Fibroblast of mammary gland (primary cell): ENCODE data around the gene SYT7.

ENCODE experiments used
- DNase-seq: peaks from one replicate; pipeline ENCODE4 v3.0.0-alpha.2; 2010; ENCODE audit warnings: low read depth
- H3K4me3 ChIP-seq: 2 replicates; pipeline ENCODE4 v1.5.1; 2011; ENCODE audit warnings: low read depth, mild to moderate bottlenecking, low read length, moderate library complexity; ENCODE audit not compliant: control insufficient read depth
- TF ChIP-seq, protein P1 (sequence below): conservative IDR thresholded peaks from 2 replicates; pipeline ENCODE4 v1.5.1; 2011; ENCODE audit warnings: low read depth, low read length, inconsistent platforms; ENCODE audit not compliant: control insufficient read depth, insufficient read depth

SYT7 gene

DNA sequence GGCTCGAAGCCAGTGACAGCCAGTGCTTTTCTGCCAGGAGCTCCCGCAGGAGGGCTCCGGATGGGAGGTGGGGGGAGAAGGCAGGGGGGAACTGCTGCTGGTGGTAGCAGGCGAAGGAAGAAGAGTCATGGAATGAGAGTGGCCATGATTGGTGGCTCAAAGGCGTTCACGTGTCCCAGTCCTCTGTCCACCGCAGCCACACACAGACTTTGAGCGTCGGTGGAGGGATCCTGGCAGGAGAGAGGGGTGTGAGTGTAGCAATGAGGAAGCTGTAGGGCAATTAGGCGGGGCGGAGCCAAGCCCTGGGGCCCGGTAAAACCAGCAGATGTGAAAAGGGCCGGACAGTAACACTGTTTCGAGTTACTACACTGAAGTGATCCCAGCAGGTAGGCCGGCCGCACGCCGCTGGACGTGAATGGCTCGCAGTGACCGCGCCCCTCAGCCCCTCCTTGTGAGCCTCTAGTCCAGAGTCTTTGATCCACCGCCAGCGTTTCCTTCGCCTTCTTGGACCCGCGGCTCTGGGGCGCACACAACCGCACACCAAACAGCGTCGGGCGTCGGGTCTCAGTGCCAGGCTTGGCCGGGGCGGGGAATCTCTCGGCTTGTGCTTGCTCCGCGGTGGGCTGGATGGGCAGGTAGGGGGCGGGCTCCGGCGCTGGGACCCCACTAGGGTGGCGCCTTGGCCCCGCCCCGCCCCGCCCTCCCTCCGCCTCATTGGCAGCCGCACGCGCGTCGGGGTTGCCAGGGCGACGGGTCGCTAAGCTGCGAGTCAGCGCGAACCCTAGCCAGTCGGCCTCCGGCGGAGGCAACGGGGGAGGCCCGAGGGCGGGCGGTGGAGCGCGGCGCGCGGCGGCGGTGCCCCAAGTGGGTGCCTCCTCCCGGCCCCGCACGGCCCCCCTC, 72.7 kb downstream of the SYT7 start, which contains the start of gene LRRC10B:
TSS of gene LRRC10B (plus strand) at position 788 of the 900 bp plus-strand sequence. CDS start 250 bp downstream, outside the sequence.
- no peak within 1 kb of the TSS for H3K4me3 ChIP-seq
- TF ChIP-seq, protein P1, sequence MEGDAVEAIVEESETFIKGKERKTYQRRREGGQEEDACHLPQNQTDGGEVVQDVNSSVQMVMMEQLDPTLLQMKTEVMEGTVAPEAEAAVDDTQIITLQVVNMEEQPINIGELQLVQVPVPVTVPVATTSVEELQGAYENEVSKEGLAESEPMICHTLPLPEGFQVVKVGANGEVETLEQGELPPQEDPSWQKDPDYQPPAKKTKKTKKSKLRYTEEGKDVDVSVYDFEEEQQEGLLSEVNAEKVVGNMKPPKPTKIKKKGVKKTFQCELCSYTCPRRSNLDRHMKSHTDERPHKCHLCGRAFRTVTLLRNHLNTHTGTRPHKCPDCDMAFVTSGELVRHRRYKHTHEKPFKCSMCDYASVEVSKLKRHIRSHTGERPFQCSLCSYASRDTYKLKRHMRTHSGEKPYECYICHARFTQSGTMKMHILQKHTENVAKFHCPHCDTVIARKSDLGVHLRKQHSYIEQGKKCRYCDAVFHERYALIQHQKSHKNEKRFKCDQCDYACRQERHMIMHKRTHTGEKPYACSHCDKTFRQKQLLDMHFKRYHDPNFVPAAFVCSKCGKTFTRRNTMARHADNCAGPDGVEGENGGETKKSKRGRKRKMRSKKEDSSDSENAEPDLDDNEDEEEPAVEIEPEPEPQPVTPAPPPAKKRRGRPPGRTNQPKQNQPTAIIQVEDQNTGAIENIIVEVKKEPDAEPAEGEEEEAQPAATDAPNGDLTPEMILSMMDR, result no peak
- DNase-seq, result no peak

DNA sequence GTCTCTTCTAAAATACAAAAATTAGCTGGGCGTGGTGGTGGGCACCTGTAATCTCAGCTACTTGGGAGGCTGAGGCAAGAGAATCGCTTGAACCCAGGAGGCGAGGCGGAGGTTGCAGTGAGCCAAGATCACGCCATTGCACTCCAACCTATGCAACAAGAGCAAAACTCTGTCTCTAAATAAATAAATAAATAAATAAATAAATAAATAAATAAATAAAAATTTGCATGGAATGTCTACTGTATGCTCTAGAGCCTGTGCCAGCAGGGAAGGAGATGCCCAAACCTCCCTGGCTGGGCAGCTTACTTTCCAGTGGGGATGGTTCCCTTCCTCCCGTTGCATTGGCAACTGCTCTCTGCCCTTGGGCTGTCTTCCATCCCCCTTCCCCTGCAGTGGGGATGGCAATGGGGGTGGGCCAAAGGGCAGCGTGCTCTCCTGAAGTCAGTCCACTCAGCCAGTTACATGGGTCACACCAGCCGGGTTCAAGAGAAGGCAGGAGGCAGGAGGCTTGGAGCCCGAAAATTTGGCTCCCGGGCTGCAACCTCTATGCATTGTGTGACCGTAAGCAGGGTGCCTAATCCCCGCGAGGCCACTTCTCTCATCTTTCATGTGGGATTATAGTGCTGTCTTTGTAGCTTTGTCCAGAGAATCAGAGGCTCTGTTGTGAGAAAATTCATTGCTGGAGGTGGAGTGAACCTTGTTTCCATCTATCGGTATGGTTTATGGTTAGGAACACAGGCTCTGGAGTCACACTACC, 73.7 kb downstream of the SYT7 start:
- no peak for DNase-seq
- H3K4me3 ChIP-seq, result no peak overlapping the region
- TF ChIP-seq, protein P1, result no peak

DNA sequence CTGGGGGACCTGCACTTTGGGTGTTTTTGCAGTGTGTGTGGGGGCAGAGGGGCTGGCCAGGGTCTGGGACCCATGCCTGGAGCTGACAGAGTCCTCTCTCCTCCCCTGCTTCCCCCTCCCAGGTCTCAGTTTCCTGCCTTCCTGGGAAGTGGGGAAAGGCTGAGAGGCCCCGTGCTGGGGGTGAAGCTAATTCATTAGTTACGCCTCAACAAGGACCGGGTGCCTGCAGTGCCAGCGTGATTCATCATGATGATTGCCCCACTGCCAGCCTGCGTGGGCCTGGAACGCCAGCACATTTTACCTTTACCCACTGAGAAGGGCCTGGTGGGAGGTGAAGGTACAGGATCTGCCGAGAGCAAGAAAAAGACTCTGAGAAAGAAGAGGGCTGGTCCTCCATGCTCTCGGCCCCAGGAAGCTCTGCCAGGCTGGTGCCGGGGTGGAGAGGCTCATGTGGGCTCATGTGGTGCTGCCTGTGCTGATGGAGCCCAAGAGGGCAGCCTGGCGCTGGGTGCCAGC, 75.2 kb downstream of the SYT7 start:
- TF ChIP-seq, protein P1, result no peak
- no peak for DNase-seq
- H3K4me3 ChIP-seq, result no peak overlapping the region

DNA sequence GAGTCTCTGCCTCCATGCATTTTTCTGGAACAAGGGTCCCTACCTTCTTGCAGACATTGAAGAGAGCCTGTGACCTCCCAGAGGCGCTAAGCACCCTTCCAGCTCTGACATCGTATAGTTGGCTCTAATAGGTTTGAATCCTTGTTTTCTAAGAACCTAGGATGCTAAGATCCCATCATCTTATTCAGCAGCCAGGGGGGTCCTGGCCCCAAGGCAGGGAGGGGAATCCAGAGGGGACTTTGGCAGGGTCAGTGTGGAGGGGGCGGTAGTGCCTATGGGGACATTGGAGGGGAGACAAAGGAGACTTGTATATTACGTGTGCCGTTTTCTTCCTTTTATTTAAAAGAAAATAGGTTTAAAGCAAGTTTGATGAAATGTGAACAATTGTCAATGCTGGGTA, 75.8 kb downstream of the SYT7 start:
- H3K4me3 ChIP-seq, result no peak overlapping the region
- TF ChIP-seq, protein P1, result no peak
- no peak for DNase-seq

DNA sequence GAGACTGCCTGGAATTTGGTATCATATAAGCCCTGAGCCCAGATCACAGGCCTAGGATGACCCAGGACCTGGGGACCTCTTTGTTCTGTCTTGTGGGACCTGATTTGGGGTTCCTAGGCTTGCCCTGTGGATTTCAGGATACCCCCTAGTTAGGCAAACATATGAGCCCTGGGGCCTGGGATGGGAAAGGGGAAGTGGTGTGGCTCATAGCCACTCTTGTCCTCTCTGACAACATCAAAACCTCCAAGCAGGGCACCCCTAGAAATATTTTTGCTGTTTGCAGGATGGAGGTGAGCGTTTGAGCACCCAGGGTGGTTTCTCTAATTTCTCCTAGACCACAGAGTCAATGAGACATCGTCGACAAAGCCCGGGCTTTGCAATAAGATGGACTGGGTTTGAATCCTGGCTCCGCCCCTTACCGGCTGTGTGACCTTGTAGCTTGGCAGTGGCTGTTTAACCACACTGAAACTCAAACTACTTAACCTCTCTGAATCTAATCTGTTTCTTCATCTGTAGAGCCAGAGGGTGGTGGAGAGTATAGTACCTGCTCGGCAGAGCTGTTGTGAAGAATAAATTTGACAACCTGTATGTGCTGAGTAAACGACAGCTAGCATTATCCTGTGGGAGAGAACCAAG, 77.6 kb downstream of the SYT7 start:
- H3K4me3 ChIP-seq, result no peak overlapping the region
- TF ChIP-seq, protein P1, result no peak
- DNase-seq, result no peak

DNA sequence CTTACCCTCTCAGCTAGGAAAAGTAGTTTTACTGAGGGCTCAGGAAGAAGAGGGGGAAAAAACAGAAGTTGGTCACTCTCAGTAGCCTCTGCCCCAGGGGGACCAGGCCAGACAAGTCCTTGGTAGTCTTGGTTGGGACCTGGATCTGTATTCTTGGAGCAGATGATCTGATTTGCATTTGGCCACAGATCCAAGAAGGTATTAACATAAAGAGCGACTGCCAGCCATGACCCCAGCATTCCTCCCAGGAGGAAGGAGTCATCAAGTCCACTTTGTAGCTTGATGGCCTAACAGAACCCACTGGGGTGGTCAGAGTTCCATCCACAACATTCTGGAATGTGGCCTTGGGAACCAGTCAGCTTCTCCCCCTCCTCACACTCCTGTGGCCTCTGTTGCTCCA, 78.4 kb downstream of the SYT7 start:
- H3K4me3 ChIP-seq, result no peak overlapping the region
- no peak for DNase-seq
- TF ChIP-seq, protein P1, result no peak
